HEK293T (cell line): ENCODE data around the gene UGT1A7.

ENCODE experiments used
- CTCF ChIA-PET: fragments of 350-600 bp; formaldehyde crosslinking; extraction: SDS; loops from one replicate; lab custom pipeline; 2021; ENCODE audit warnings: antibody characterized with exemption, inconsistent platforms; lab: Yijun Ruan, JAX
- POLR2A ChIA-PET: fragments of 350-600 bp; formaldehyde crosslinking; extraction: SDS; loops from one replicate; lab custom pipeline; 2020; ENCODE audit warnings: antibody characterized with exemption, inconsistent platforms; lab: Yijun Ruan, JAX
- DNase-seq: peaks from one replicate; pipeline ENCODE4 v3.0.0; 2012; ENCODE audit warnings: mixed read lengths; ENCODE audit errors: extremely low spot score
- ARNT ChIP-seq: fragments of 450-650 bp; IDR thresholded peaks from 2 replicates; pipeline ENCODE4 v1.6.1; 2017; ENCODE audit warnings: mild to moderate bottlenecking
- BHLHE40 ChIP-seq: fragments of 450-650 bp; IDR thresholded peaks from 2 replicates; pipeline ENCODE4 v1.6.1; 2016; ENCODE audit warnings: mild to moderate bottlenecking, moderate library complexity, borderline replicate concordance
- CTBP1 ChIP-seq: fragments of 450-650 bp; IDR thresholded peaks from 2 replicates; pipeline ENCODE4 v1.6.1; 2016; ENCODE audit warnings: borderline replicate concordance
- ELF4 ChIP-seq: fragments of 450-650 bp; IDR thresholded peaks from 2 replicates; pipeline ENCODE4 v1.6.1; 2017; ENCODE audit warnings: antibody characterized with exemption
- FOXA1 ChIP-seq: fragments of 450-650 bp; IDR thresholded peaks from 2 replicates; pipeline ENCODE4 v1.6.1; 2016; ENCODE audit warnings: mild to moderate bottlenecking
- FOXK2 ChIP-seq: fragments of 450-650 bp; IDR thresholded peaks from 2 replicates; pipeline ENCODE4 v1.6.1; 2016; ENCODE audit warnings: mild to moderate bottlenecking
- FOXM1 ChIP-seq: fragments of 450-650 bp; IDR thresholded peaks from 2 replicates; pipeline ENCODE4 v1.6.1; 2017; ENCODE audit warnings: mild to moderate bottlenecking, borderline replicate concordance
- HDGF ChIP-seq: fragments of 450-650 bp; IDR thresholded peaks from 2 replicates; pipeline ENCODE4 v1.6.1; 2017; ENCODE audit warnings: antibody characterized with exemption, borderline replicate concordance
- L3MBTL2 ChIP-seq: fragments of 450-650 bp; conservative IDR thresholded peaks from 2 replicates; pipeline ENCODE4 v1.6.1; 2016; ENCODE audit warnings: mild to moderate bottlenecking
- LEF1 ChIP-seq: fragments of 450-650 bp; IDR thresholded peaks from 2 replicates; pipeline ENCODE4 v1.6.1; 2017; ENCODE audit warnings: mild to moderate bottlenecking, borderline replicate concordance
- NFRKB ChIP-seq: fragments of 450-650 bp; IDR thresholded peaks from 2 replicates; pipeline ENCODE4 v1.6.1; 2016; ENCODE audit warnings: mild to moderate bottlenecking, moderate library complexity
- SP1 ChIP-seq: fragments of 450-650 bp; IDR thresholded peaks from 2 replicates; pipeline ENCODE4 v1.6.1; 2017
- SUZ12 ChIP-seq: fragments of 450-650 bp; IDR thresholded peaks from 2 replicates; pipeline ENCODE4 v1.6.1; 2016; ENCODE audit warnings: mild to moderate bottlenecking
- TARDBP ChIP-seq: fragments of 450-650 bp; IDR thresholded peaks from 2 replicates; pipeline ENCODE4 v1.6.1; 2016
- ZNF384 ChIP-seq: fragments of 450-650 bp; IDR thresholded peaks from 2 replicates; pipeline ENCODE4 v1.6.1; 2016
- TF ChIP-seq, protein P1 (sequence below): fragments of 450-650 bp; IDR thresholded peaks from 2 replicates; pipeline ENCODE4 v1.6.1; 2016

The UGT1A7 gene

DNA sequence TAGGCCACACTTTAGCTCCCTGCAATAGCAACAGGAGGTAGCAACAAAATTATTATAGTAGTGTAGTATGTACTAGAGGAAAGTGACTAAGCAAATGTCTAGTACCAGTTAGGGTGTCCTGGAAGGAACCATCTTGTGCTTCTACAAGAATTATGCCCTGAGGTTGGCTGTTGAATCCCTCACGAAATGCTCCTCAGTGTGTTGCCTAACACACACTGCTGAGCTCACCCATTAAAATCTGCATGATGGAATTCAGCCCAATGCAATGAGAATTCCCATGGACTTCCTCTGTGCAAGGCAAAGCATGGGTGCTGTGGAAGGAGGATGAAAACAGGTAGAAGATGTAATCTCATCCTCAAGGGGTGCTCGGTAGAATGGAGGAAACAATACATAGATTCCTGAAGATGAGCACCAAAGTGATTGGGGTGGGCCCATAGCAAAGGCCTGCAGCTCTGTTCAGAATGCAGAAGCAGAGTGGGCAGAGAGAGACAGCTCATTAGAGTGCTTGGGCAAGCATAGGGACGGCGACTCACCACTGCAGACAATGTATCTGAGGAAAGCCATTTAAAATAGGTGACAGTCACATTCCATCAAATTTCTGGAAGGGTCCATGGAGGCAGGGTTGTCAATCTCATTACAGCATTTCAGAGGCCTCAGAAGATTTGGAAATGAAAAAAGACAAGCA is 1.2 kb upstream of the UGT1A7 start:
- ChIA-PET CTCF (no interaction called here), POLR2A (no interaction called here)
- TF ChIP-seq FOXA1: no peak
- TF ChIP-seq BHLHE40: no peak
- TF ChIP-seq NFRKB: no peak
- TF ChIP-seq ZNF384: no peak
- TF ChIP-seq FOXK2: no peak
- TF ChIP-seq L3MBTL2: no peak
- DNase-seq: no peak

DNA sequence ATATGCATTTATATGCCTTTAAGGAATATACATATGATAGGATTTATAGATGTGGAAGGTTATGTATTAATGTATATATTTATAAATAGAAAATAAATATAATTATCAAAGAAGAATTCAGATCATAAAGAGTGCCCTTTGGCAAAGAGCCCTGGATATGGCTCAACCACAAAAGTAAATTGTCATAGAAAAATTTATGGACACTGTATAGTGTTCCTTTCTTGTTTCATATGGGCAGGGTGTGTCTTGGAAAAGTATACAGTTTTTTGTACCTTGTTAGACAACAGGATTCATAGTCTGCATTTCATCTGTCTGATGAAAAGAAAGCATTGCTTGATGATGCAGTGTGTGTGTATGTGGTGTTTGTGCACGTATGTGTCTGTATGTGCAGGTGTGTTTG is 2.9 kb downstream of the UGT1A7 start:
- no peak for DNase-seq
- CTCF ChIA-PET: no interaction called here
- no peak for TF ChIP-seq FOXK2
- no peak for TF ChIP-seq NFRKB
- TF ChIP-seq ZNF384: no peak
- POLR2A ChIA-PET: no interaction called here

DNA sequence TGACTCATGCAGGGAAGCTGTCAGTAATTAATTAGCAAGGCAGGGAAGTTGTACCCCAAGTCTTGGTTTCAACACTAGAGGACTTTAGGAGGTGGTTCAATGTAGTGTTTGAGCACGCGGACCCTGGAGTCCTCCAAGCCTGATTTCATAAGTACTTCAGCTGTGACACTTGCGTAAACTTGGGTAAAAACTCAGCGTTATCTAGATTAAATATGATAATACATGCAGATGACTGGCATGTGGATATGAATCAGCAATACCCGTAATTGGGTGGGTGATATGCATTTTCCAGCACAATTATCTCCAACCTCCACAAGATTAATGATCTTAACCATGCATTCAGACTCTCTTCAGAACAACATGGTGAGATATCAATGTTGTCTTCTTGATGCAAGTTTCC is 5.2 kb downstream of the UGT1A7 start:
- DNase-seq: no peak
- TF ChIP-seq, protein P1, sequence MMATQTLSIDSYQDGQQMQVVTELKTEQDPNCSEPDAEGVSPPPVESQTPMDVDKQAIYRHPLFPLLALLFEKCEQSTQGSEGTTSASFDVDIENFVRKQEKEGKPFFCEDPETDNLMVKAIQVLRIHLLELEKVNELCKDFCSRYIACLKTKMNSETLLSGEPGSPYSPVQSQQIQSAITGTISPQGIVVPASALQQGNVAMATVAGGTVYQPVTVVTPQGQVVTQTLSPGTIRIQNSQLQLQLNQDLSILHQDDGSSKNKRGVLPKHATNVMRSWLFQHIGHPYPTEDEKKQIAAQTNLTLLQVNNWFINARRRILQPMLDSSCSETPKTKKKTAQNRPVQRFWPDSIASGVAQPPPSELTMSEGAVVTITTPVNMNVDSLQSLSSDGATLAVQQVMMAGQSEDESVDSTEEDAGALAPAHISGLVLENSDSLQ: no peak
- no peak for TF ChIP-seq SP1
- TF ChIP-seq SUZ12: no peak
- no peak for TF ChIP-seq LEF1
- TF ChIP-seq BHLHE40: no peak
- no peak for TF ChIP-seq ARNT
- no peak for TF ChIP-seq NFRKB
- TF ChIP-seq FOXK2: no peak
- no peak for TF ChIP-seq CTBP1
- no peak for TF ChIP-seq FOXA1
- no peak for TF ChIP-seq HDGF
- no peak for TF ChIP-seq ZNF384
- no peak for TF ChIP-seq L3MBTL2
- TF ChIP-seq ELF4: no peak
- TF ChIP-seq TARDBP: no peak
- TF ChIP-seq FOXM1: no peak
- POLR2A ChIA-PET: no interaction called here
- CTCF ChIA-PET: interaction anchor here (0.7 kb wide), 1 partner anchor 514 kb away, joined by 8 read pairs; no protein-coding TSS in a partner anchor

DNA sequence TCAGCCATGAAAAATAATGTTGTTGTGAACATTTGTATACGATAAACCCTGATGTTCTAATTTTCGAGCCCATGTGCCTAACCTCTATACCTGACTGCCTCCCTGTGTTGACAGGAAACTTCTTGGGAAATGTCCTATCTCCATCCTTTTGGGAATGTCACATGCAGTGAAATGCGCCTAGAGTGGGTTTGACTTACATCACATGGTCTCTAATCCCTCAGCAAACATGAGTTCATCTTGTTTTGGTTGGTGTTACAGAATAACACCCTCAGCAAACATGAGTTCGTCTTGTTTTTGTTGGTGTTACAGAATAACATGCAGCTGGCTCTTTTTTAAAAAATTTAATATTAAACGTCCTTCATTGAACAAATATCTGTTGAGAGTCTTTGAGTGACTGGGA is 6.6 kb downstream of the UGT1A7 start:
- ChIA-PET POLR2A (no interaction called here), CTCF (no interaction called here)
- TF ChIP-seq FOXM1: no peak
- DNase-seq: no peak

DNA sequence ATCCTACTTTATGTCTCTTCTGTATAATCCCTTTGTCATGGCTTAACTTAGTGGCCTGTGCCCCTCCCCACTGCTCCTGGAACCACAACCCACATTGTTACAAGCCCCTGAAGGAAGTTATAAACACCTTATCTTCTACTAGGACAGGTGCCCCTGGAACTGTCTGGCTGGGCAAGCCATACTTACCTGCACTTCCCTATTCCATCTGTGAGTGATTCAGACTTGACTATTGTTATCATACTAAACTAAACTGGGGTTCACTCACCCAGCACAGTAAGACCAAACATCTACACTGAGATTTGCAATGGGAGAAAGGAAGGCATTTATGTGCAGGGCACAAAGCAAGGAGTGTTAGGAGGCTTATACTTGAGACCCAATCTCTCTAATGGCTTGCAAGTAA is 7.3 kb downstream of the UGT1A7 start:
- ChIA-PET POLR2A (no interaction called here), CTCF (interaction anchor here (0.6 kb wide), 1 partner anchor 32 kb away, joined by 3 read pairs; no protein-coding TSS in a partner anchor)
- TF ChIP-seq CTBP1 (no peak), SUZ12 (no peak), BHLHE40 (no peak), ZNF384 (no peak), LEF1 (no peak)
- no peak for DNase-seq

DNA sequence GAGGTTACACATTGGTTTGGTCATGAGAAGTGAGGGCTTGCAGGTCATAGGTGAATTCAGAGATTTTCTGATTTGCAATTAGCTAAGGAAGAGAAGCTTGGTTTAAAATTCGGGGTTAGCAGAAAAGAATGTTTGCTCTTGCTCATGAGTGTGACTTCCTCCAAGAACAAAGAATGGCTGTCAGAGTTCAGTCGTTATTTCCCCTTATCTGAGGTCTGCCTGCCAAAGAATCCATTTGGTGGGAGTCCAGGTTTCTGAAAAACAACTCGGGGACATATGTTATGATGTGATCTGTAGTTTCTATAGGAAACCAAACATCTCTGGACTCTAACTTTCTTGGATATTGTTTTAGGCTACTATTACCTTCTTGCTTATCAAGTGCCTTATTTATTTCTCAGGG is 7.8 kb downstream of the UGT1A7 start:
- ChIA-PET CTCF (interaction anchor here (0.6 kb wide), 1 partner anchor 33 kb away, joined by 3 read pairs; no protein-coding TSS in a partner anchor), POLR2A (no interaction called here)
- no peak for DNase-seq
- TF ChIP-seq TARDBP (no peak), HDGF (no peak), FOXA1 (no peak), FOXM1 (no peak), ZNF384 (no peak), FOXK2 (no peak)
- TF ChIP-seq, protein P1: no peak

DNA sequence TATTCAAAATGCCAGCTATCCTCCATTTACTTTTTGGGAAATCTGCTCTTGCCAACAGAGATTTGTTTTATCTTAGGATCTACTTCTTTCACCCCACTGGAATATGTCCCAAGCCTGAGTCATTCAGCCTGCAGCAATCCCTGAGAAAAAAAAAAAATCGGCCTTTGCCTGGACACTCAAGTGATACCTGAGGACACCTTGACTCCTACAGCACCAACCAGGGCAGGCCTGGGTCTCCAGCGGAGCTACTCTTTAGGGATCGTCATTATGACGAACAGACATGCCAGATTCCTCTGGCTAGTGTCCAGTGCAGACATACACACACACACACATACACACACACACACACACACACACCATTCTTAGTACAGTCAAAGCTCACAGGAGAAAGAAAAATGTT is 8.7 kb downstream of the UGT1A7 start:
- ChIA-PET POLR2A (no interaction called here), CTCF (no interaction called here)

More for the DNA sequence above, 8.7 kb downstream of the UGT1A7 start:
- TF ChIP-seq L3MBTL2 (no peak), ZNF384 (no peak), TARDBP (no peak), LEF1 (no peak), FOXA1 (no peak), SP1 (no peak), SUZ12 (no peak), FOXK2 (no peak), NFRKB (no peak), HDGF (no peak)
- TF ChIP-seq, protein P1: no peak
- DNase-seq: no peak
